ENCODE measurements around the gene ANG. TPM values are rescaled to one million over a fixed set of nuclear protein-coding genes. Genes with fewer than 3 reads are reported as not detected.
"Not testable (repeated sequence)": the region's sequence is repeated elsewhere in the genome, so short reads cannot be mapped to it uniquely, and the experiment has no call there.

Gene ANG
- total and polyA plus RNA-seq, 7 experiments from 2014 or later, result 0.40 to 3.5 (median 1.6) TPM; not detected in 3

GRCh38 chr14:20712904-20713303, 24.3 kb downstream of the ANG start:
- intact Hi-C loops (cut with micrococcal nuclease), result no loop called here
- H3K4me3 Mint-ChIP-seq, result no peak overlapping the region
- peaks cover 3 to 14% (median 7%) of the 10 kb centered on the region in 5 donors for H3K27me3 Mint-ChIP-seq
- no peak for DNase-seq
- no peak for ATAC-seq
- Histone ChIP-seq H3K9me3 (ENCODE audit: control insufficient read depth in 2 of 3, low read length in 3 of 3) (no peaks in the 10 kb centered on the region), H3K27me3 (ENCODE audit: control insufficient read depth in 2 of 2, insufficient read depth in 2 of 2, low read length in 2 of 2) (peaks cover 0 to 5% of the 10 kb centered on the region in 2 donors), H3K4me3 (ENCODE audit: low read length) (no peak overlapping the region), H3K4me1 (ENCODE audit: control insufficient read depth in 2 of 2, insufficient read depth in 2 of 2, low read length in 2 of 2) (no peaks in the 10 kb centered on the region), H3K27ac (ENCODE audit: low read depth, low read length) (no peak overlapping the region), H3K36me3 (ENCODE audit: control insufficient read depth in 2 of 3, insufficient read depth in 3 of 3, low read length in 3 of 3) (no peaks in the 10 kb centered on the region)
- ChIA-PET POLR2A (no interaction called here), CTCF (interaction anchor here (1.1 kb wide), 1 partner anchor 15 kb away, joined by 3 read pairs; no protein-coding TSS in a partner anchor)
- H3K27ac Mint-ChIP-seq, result no peak overlapping the region
- H3K9me3 Mint-ChIP-seq, result peaks cover 0 to 6% (median 0%) of the 10 kb centered on the region in 11 donors
- H3K36me3 Mint-ChIP-seq, result peaks cover 0 to 3% (median 0%) of the 10 kb centered on the region in 5 donors
- H3K4me1 Mint-ChIP-seq, result peaks cover 0 to 7% (median 6%) of the 10 kb centered on the region in 7 donors

DNA sequence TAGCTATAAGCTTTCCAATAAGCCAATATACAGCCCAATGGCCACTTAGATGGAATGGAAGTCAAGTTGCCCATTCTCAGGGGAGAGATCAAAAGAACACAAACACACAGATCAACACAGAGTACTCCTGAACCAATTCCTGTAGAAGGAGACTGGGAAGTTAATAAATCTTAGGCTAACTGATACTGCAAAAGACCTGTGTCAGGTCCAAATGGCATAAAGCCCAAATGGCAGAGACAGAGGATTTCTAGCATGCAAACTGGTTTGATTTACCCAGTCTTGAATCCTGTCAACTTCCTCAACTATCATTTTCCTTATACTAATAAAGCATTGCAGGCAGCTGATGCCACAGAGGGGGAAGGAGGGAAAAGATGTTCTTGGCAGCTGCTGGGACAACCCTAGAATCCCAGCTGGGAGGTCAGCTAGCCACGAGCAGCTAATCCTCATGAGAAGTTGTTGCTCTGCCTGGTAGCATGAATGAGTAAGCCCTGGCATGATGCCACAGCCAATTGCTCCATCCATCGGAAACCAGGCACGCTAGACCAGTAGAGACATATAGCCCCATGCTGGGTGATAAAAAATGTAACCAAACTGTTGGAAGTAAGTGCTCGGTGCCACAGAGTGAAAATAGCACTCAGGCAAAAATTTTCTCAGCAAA, 26.2 kb downstream of the ANG start:
- Mint-ChIP-seq H3K4me3 (peak overlapping the region in 1 of 10 donors; percentile 16), H3K27me3 (peaks cover 4 to 19% (median 9%) of the 10 kb centered on the region in 5 donors), H3K36me3 (peaks cover 0 to 3% (median 0%) of the 10 kb centered on the region in 5 donors), H3K9me3 (peaks cover 0 to 6% (median 0%) of the 10 kb centered on the region in 11 donors), H3K4me1 (peaks cover 0 to 7% (median 6%) of the 10 kb centered on the region in 7 donors), H3K27ac (no peak overlapping the region)
- no peak for DNase-seq
- no peaks in the 10 kb centered on the region for H3K27me3 ChIP-seq (ENCODE audit: control insufficient read depth in 2 of 2, insufficient read depth in 2 of 2, low read length in 2 of 2)
- H3K27ac ChIP-seq (ENCODE audit: low read depth, low read length), result no peak overlapping the region
- H3K4me1 ChIP-seq (ENCODE audit: control insufficient read depth in 2 of 2, insufficient read depth in 2 of 2, low read length in 2 of 2), result no peaks in the 10 kb centered on the region
- ChIA-PET POLR2A (no interaction called here), CTCF (no interaction called here)
- peak; percentile 81 for ATAC-seq
- intact Hi-C loops (cut with micrococcal nuclease), result no loop called here
- no peaks in the 10 kb centered on the region for H3K36me3 ChIP-seq (ENCODE audit: control insufficient read depth in 2 of 3, insufficient read depth in 3 of 3, low read length in 3 of 3)
- no peaks in the 10 kb centered on the region for H3K9me3 ChIP-seq (ENCODE audit: control insufficient read depth in 2 of 3, low read length in 3 of 3)
- no peak overlapping the region for H3K4me3 ChIP-seq (ENCODE audit: low read length)

DNA sequence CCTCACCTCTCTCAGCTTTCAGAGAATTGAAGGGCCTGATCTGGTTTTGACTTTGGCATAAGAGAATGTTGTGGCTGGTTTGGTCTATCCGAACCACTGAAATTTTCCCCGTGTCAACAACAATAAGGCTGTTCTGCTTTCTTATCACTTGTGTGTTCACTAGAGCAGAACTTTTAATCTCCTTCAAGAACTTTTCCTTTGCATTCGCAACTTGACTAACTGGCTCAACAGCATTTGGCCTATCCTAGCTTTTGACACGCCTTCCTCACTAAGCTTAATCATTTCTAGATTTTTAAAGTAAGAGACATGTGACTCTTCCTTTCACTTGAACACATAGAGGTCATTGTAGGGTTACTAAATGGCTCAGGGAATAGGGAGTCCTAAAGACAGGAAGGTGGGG, 31.2 kb downstream of the ANG start:
- no peak for DNase-seq

GRCh38 chr14:20720741-20721140, 32.2 kb downstream of the ANG start:
- Mint-ChIP-seq H3K4me3 (no peak overlapping the region), H3K4me1 (peaks cover 0 to 9% (median 2%) of the 10 kb centered on the region in 7 donors), H3K36me3 (no peaks in the 10 kb centered on the region), H3K27ac (no peak overlapping the region), H3K9me3 (peaks cover 0 to 6% (median 0%) of the 10 kb centered on the region in 11 donors), H3K27me3 (peaks cover 33 to 44% (median 34%) of the 10 kb centered on the region in 5 donors)
- no peaks in the 10 kb centered on the region for H3K36me3 ChIP-seq (ENCODE audit: control insufficient read depth in 2 of 3, insufficient read depth in 3 of 3, low read length in 3 of 3)
- peaks cover 0 to 7% of the 10 kb centered on the region in 2 donors for H3K27me3 ChIP-seq (ENCODE audit: control insufficient read depth in 2 of 2, insufficient read depth in 2 of 2, low read length in 2 of 2)
- H3K4me3 ChIP-seq (ENCODE audit: low read length), result no peak overlapping the region
- no peak for ATAC-seq
- DNase-seq, result no peak
- H3K9me3 ChIP-seq (ENCODE audit: control insufficient read depth in 2 of 3, low read length in 3 of 3), result no peaks in the 10 kb centered on the region
- intact Hi-C loops (cut with micrococcal nuclease), result no loop called here
- POLR2A ChIA-PET, result no interaction called here
- H3K4me1 ChIP-seq (ENCODE audit: control insufficient read depth in 2 of 2, insufficient read depth in 2 of 2, low read length in 2 of 2), result no peaks in the 10 kb centered on the region
- no peak overlapping the region for H3K27ac ChIP-seq (ENCODE audit: low read depth, low read length)
- CTCF ChIA-PET, result no interaction called here

More for the DNA sequence above, 31.2 kb downstream of the ANG start:
- POLR2A ChIA-PET, result no interaction called here
- no peak for ATAC-seq
- Mint-ChIP-seq H3K36me3 (peaks cover 0 to 3% (median 0%) of the 10 kb centered on the region in 5 donors), H3K27me3 (peaks cover 28 to 39% (median 32%) of the 10 kb centered on the region in 5 donors), H3K4me3 (no peak overlapping the region), H3K27ac (no peak overlapping the region), H3K9me3 (peaks cover 0 to 6% (median 0%) of the 10 kb centered on the region in 11 donors), H3K4me1 (peaks cover 0 to 14% (median 8%) of the 10 kb centered on the region in 7 donors)
- H3K27me3 ChIP-seq (ENCODE audit: control insufficient read depth in 2 of 2, insufficient read depth in 2 of 2, low read length in 2 of 2), result peaks cover 0 to 7% of the 10 kb centered on the region in 2 donors
- no peak overlapping the region for H3K27ac ChIP-seq (ENCODE audit: low read depth, low read length)
- H3K4me3 ChIP-seq (ENCODE audit: low read length), result no peak overlapping the region
- intact Hi-C loops (cut with micrococcal nuclease), result no loop called here
- H3K4me1 ChIP-seq (ENCODE audit: control insufficient read depth in 2 of 2, insufficient read depth in 2 of 2, low read length in 2 of 2), result no peaks in the 10 kb centered on the region
- no peaks in the 10 kb centered on the region for H3K9me3 ChIP-seq (ENCODE audit: control insufficient read depth in 2 of 3, low read length in 3 of 3)
- CTCF ChIA-PET, result no interaction called here
- H3K36me3 ChIP-seq (ENCODE audit: control insufficient read depth in 2 of 3, insufficient read depth in 3 of 3, low read length in 3 of 3), result no peaks in the 10 kb centered on the region

DNA sequence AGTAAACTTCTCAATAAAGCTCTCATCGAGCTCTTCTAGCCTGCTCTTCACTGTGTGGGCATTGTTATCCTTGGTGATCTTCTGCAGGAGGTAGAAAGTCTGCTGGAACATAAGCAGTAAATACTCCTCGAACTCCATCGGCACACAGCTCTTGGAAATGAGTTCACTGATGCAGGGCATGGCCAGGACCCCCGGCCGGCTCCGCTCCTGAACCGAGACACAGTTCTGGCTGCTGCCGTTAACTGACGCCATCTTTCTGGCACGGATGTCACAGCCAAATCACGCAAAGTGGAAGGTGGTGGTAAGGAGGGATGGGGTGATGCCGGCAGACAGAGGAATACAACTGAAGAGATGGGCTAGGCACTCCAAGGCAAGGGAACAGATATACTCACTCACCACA, 33.5 kb downstream of the ANG start:
- no peaks in the 10 kb centered on the region for H3K4me1 ChIP-seq (ENCODE audit: control insufficient read depth in 2 of 2, insufficient read depth in 2 of 2, low read length in 2 of 2)
- H3K27ac Mint-ChIP-seq, result no peak overlapping the region
- H3K4me1 Mint-ChIP-seq, result peaks cover 0 to 9% (median 3%) of the 10 kb centered on the region in 7 donors
- no peaks in the 10 kb centered on the region for H3K36me3 ChIP-seq (ENCODE audit: control insufficient read depth in 2 of 3, insufficient read depth in 3 of 3, low read length in 3 of 3)
- H3K27me3 Mint-ChIP-seq, result peaks cover 38 to 53% (median 44%) of the 10 kb centered on the region in 5 donors
- no peaks in the 10 kb centered on the region for H3K36me3 Mint-ChIP-seq
- ChIA-PET CTCF (no interaction called here), POLR2A (no interaction called here)
- H3K9me3 Mint-ChIP-seq, result peaks cover 0 to 2% (median 0%) of the 10 kb centered on the region in 11 donors
- H3K4me3 Mint-ChIP-seq, result no peak overlapping the region
- H3K27me3 ChIP-seq (ENCODE audit: control insufficient read depth in 2 of 2, insufficient read depth in 2 of 2, low read length in 2 of 2), result peaks cover 0 to 7% of the 10 kb centered on the region in 2 donors
- DNase-seq, result no peak
- no peak for ATAC-seq
- no peaks in the 10 kb centered on the region for H3K9me3 ChIP-seq (ENCODE audit: control insufficient read depth in 2 of 3, low read length in 3 of 3)
- H3K4me3 ChIP-seq (ENCODE audit: low read length), result no peak overlapping the region
- intact Hi-C loops (cut with micrococcal nuclease), result no loop called here
- H3K27ac ChIP-seq (ENCODE audit: low read depth, low read length), result no peak overlapping the region

DNA sequence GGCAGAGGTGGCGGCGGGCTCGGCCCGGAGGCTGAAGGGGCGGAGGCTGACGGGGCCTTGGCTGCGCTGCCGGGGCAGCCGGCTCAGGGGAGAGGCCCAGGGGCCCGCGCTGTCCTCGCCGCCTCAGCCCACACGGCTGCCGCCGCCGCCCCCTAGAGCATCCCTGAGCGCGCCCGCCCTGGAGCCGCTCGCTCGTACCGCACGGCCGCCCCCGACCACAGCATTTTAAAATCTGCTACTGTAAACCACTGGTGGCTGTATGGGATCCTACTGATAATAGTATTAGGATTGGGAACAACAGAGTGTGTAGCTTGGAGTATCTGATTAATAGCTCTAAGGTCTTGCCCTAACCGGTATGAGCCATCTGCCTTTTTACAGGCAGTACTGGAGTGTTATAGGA, 34.9 kb downstream of the ANG start:
- no peak overlapping the region for H3K27ac Mint-ChIP-seq
- intact Hi-C loops (cut with micrococcal nuclease), result no loop called here
- H3K36me3 Mint-ChIP-seq, result no peaks in the 10 kb centered on the region
- peaks cover 0 to 2% (median 0%) of the 10 kb centered on the region in 11 donors for H3K9me3 Mint-ChIP-seq
- H3K9me3 ChIP-seq (ENCODE audit: control insufficient read depth in 2 of 3, low read length in 3 of 3), result no peaks in the 10 kb centered on the region
- no peaks in the 10 kb centered on the region for H3K4me1 ChIP-seq (ENCODE audit: control insufficient read depth in 2 of 2, insufficient read depth in 2 of 2, low read length in 2 of 2)
- peak overlapping the region in 1 of 10 donors; percentile 17 for H3K4me3 Mint-ChIP-seq
- H3K27me3 Mint-ChIP-seq, result peaks cover 42 to 59% (median 50%) of the 10 kb centered on the region in 5 donors
- ChIA-PET POLR2A (no interaction called here), CTCF (no interaction called here)
- peaks cover 0 to 9% (median 3%) of the 10 kb centered on the region in 7 donors for H3K4me1 Mint-ChIP-seq
- H3K27me3 ChIP-seq (ENCODE audit: control insufficient read depth in 2 of 2, insufficient read depth in 2 of 2, low read length in 2 of 2), result peaks cover 0 to 7% of the 10 kb centered on the region in 2 donors
- H3K36me3 ChIP-seq (ENCODE audit: control insufficient read depth in 2 of 3, insufficient read depth in 3 of 3, low read length in 3 of 3), result no peaks in the 10 kb centered on the region
- ATAC-seq (no peak), DNase-seq (no peak)
- H3K27ac ChIP-seq (ENCODE audit: low read depth, low read length), result no peak overlapping the region
- H3K4me3 ChIP-seq (ENCODE audit: low read length), result no peak overlapping the region

DNA sequence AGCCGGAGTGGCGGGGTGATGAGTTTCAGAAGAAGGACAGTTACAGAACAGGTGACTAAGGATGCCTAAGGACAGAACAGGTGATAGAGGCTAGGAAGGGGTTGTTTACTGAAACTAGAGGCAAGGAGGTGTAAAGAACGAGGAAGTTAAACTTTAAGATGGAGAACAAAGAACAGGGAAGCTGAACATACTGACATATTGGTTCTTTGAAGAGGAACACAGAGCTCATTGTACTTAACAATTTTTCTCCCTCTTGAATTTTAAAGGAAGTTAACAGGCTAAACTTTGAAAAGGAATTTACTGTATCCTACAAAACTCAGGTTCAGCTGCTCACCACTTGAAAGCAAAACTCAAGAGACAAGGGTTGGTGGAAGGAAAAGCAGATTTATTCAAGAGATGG, 37.6 kb downstream of the ANG start:
- POLR2A ChIA-PET; H3K9me3 ChIP-seq (ENCODE audit: control insufficient read depth in 2 of 3, low read length in 3 of 3); H3K4me1 Mint-ChIP-seq; H3K4me1 ChIP-seq (ENCODE audit: control insufficient read depth in 2 of 2, insufficient read depth in 2 of 2, low read length in 2 of 2); H3K9me3 Mint-ChIP-seq; H3K27ac ChIP-seq (ENCODE audit: low read depth, low read length); CTCF ChIA-PET; H3K27me3 ChIP-seq (ENCODE audit: control insufficient read depth in 2 of 2, insufficient read depth in 2 of 2, low read length in 2 of 2); ATAC-seq; H3K27ac Mint-ChIP-seq; DNase-seq; H3K4me3 Mint-ChIP-seq; intact Hi-C loops (cut with micrococcal nuclease); H3K36me3 ChIP-seq (ENCODE audit: control insufficient read depth in 2 of 3, insufficient read depth in 3 of 3, low read length in 3 of 3); H3K36me3 Mint-ChIP-seq; H3K4me3 ChIP-seq (ENCODE audit: low read length): not testable (repeated sequence)
- H3K27me3 Mint-ChIP-seq, result peaks cover 40 to 54% (median 52%) of the 10 kb centered on the region in 5 donors
